HG02571 (cell line): ENCODE measurements around the gene RIMBP2.

ENCODE experiments used
- ATAC-seq: cut with Tn5 transposase; IDR thresholded peaks from one replicate; pipeline ENCODE4 v1.9.1; 2021; ENCODE audit warnings: mild to moderate bottlenecking, moderate library complexity; ENCODE audit not compliant: unreplicated experiment

RIMBP2 gene

GRCh38 chr12:130577351-130577750 lies 138.7 kb downstream of the RIMBP2 start:
- no peak for ATAC-seq

GRCh38 chr12:130576371-130576816 lies 139.7 kb downstream of the RIMBP2 start:
- ATAC-seq = no peak

- ATAC-seq = no peak
These were observed 141.7 kb downstream of the RIMBP2 start for GRCh38 chr12:130574402-130574801.

GRCh38 chr12:130573766-130574165 lies 142.3 kb downstream of the RIMBP2 start:
- ATAC-seq = no peak

GRCh38 chr12:130573235-130573634 lies 142.9 kb downstream of the RIMBP2 start:
- ATAC-seq = no peak

GRCh38 chr12:130572553-130572952 lies 143.5 kb downstream of the RIMBP2 start:
- ATAC-seq = no peak

- no peak for ATAC-seq
These were observed 144.4 kb downstream of the RIMBP2 start for GRCh38 chr12:130571734-130572133.

- no peak for ATAC-seq
These were observed 145.0 kb downstream of the RIMBP2 start for GRCh38 chr12:130571089-130571488.

GRCh38 chr12:130569521-130569920 lies 146.6 kb downstream of the RIMBP2 start:
- no peak for ATAC-seq

GRCh38 chr12:130568501-130568900 lies 147.6 kb downstream of the RIMBP2 start:
- ATAC-seq = no peak

GRCh38 chr12:130568041-130568440 lies 148.1 kb downstream of the RIMBP2 start:
- no peak for ATAC-seq

GRCh38 chr12:130566446-130567155 lies 149.5 kb downstream of the RIMBP2 start:
- ATAC-seq = no peak

GRCh38 chr12:130565189-130565588 lies 150.9 kb downstream of the RIMBP2 start:
- ATAC-seq = no peak

- ATAC-seq = no peak
These were observed 152.8 kb downstream of the RIMBP2 start for GRCh38 chr12:130563323-130563722.

- ATAC-seq = no peak
These were observed 153.4 kb downstream of the RIMBP2 start for GRCh38 chr12:130562716-130563115.

- no peak for ATAC-seq
These were observed 155.8 kb downstream of the RIMBP2 start for GRCh38 chr12:130560321-130560720.

GRCh38 chr12:130559806-130560205 lies 156.3 kb downstream of the RIMBP2 start:
- no peak for ATAC-seq

- no peak for ATAC-seq
These were observed 158.0 kb downstream of the RIMBP2 start for GRCh38 chr12:130557886-130558765.

GRCh38 chr12:130557201-130557600 lies 158.9 kb downstream of the RIMBP2 start:
- ATAC-seq = no peak

GRCh38 chr12:130556486-130557055 lies 159.5 kb downstream of the RIMBP2 start:
- no peak for ATAC-seq

- no peak for ATAC-seq
These were observed 160.2 kb downstream of the RIMBP2 start for GRCh38 chr12:130555628-130556485.
